ENCODE data around the gene TRPM3.

TRPM3 gene

DNA sequence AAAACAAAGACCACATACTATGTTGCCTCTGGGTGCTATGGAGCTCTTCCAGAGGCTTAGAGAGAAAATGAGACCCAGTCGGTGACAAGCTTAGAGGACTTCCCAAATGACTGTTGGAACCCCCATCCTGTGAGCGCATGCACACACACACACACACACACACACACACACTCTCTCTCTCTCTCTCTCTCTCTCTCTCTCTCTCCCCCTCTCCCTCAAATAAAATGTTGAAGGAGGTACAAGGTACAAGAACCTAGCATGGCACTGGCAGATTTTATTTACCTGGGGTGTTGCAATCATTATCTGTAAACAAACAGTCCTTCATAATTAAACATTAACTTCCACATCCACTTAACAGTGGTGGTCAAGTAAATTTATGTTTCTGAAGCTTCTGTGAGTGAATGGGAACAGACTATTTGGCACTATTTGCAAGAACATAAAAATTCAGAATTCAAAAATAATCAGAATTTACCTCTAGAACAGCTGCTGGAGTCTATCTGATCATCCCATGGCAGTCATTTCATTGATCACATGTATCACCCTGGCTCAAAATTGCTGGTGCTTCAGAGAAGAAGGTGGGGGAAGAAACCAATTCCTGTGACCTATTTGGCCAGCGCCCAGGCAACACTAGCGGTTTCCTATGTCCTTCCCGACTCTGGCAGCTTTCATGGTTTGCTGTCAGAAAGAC is 24.9 kb downstream of the TRPM3 start:
- no peak for DNase-seq

DNA sequence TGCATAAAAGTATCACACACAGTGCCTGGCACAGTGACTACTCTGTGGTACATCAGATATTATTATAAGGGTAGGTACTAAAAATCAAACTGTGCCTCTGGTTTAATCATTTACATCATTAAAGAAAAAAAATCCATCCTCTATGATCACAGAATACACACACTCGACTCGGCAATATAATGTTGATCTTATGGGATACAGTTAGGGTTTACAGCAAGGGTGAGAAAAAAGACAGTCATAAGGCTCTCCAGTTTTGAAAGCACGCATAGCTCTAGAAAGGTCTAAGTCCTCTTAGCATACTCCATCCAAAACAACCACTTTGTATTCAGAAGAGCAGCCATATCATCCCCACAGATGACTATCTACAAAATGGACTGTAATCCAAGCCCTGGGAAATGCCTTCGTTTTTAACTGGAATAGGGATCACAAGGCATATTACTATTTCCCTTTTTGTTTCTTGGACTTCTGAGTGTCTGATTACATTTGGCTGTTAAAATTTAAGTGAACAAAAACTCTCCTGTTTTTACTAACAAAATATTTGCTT is 26.6 kb downstream of the TRPM3 start:
- DNase-seq, result no peak

DNA sequence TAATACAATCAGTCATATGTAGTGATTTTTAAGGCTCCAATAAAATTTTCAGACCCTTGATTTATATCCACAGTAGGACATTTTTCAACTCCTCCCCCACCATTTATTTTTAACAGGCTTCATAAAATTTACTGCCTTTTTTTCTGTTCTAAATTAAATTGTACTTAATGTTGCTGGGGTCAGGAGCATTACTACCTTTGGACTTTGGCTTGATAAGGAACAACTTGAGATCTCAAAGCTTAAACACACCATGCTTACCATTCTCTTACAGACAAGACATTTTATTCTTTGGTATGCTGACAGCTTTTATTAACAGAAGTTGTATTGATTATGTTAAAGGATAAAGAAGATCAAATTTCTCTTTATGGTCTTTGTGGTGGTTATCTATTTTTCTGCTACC is 30.5 kb downstream of the TRPM3 start:
- no peak for DNase-seq

DNA sequence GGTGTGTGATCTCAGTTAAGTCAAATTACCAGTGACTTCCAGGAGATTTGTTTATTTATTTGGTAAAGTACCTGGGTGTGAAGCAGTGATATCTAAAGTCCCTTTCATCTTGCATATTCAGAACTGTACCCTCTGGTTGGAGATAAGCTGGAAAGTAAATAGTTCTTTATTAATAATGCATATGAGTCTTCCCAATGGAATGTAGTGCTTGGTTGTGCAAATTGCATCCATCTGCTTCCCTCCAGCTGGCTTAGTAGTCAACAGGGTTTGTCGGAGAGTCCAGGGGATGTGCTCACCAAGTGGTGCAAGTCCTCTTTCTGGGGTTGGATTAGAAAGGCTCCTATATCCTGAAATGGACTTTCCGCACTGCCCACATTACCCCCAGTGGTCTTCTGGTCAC is 42.0 kb downstream of the TRPM3 start:
- no peak for DNase-seq

GRCh38 chr9:71076096-71076495 is 45.3 kb downstream of the TRPM3 start:
- DNase-seq, result no peak

DNA sequence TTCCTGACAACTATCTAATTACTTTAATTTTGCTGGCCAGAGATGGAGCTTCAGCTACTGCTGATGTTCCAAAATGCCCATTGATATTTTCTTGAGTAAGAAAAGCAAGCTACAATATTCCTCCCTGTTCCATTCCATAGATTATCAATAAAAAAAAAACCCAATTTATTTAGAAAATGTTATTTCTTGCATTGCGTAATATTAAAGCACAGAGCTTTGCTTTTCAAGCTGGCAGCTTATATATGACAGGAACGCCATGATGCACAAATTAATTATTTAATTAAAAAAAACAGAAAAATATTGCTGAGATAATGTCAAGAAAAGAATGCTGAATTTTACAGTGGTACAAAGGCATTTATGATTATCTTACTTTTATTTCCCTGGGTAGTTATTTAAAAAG is 47.9 kb downstream of the TRPM3 start:
- no peak for DNase-seq

DNA sequence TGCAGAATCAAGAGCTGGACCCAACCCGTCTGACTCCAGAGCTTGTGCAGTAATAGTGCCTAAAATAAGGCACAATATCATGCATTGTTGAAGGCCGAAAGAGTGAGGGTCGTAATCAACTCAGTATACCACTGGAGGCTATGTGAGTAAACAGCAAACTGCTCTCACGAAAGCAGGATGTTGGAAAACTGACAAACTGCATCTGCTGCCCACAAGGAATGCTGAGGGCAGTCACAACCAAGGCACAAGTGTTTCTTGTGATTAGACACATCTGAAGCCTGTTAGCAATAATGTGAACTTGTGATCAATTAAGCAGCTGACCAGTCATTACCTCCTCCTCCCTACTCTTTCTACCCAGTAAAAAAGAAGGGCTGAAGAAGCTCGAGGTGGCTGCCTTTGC is 48.8 kb downstream of the TRPM3 start:
- DNase-seq, result no peak

DNA sequence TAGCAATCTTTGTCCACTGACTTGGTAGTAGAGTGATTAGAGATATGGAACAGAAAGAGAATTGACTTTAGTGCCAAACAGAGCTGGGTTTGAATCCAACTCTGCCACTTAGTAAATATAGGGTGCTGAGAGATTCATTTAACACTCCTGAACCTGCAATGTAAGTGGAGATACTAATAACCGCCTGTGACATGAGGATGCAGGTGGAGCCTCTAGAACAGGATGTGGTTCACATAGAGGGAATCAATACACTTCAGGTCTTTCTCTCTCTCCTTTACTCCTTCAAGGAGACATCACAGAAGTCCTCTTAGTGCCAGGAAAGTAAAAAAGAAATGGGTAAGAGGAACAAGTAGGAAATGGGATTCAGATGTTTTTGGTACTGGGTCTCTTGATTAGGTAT is 49.8 kb downstream of the TRPM3 start:
- DNase-seq, result no peak

DNA sequence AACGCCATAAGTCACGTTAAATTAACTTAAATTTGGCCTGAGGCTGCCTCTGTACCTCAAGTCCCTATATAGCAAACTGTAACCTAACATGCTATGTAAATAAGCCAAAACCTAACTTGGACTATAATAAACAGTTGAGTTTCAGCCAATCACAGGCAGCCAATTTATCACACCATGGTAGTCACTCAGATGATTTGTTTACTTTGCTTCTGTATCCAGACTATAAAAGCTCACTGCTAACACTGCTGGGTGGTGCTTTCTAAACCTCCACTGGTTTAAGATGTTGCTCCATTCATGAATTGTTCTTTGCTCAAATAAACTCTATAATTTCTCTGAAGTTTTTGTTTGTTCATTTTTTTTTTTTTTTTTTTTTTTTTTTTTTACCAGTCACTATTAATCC is 62.8 kb downstream of the TRPM3 start:
- DNase-seq, result no peak

GRCh38 chr9:71052287-71052686 is 69.1 kb downstream of the TRPM3 start:
- no peak for DNase-seq

GRCh38 chr9:71048280-71048679 is 73.1 kb downstream of the TRPM3 start:
- DNase-seq, result no peak

- DNase-seq, result no peak
Observed at GRCh38 chr9:71042448-71042990, 78.9 kb downstream of the TRPM3 start.

- no peak for DNase-seq
Observed at GRCh38 chr9:71037521-71037920, 83.9 kb downstream of the TRPM3 start.

- peak; percentile 7 for DNase-seq
Observed at GRCh38 chr9:71036501-71036900, 84.9 kb downstream of the TRPM3 start.

GRCh38 chr9:71032779-71033178 is 88.6 kb downstream of the TRPM3 start:
- no peak for DNase-seq

- no peak for DNase-seq
Observed at GRCh38 chr9:71025728-71026127, 95.7 kb downstream of the TRPM3 start.

- no peak for DNase-seq
Observed at GRCh38 chr9:71025201-71025600, 96.2 kb downstream of the TRPM3 start.

DNA sequence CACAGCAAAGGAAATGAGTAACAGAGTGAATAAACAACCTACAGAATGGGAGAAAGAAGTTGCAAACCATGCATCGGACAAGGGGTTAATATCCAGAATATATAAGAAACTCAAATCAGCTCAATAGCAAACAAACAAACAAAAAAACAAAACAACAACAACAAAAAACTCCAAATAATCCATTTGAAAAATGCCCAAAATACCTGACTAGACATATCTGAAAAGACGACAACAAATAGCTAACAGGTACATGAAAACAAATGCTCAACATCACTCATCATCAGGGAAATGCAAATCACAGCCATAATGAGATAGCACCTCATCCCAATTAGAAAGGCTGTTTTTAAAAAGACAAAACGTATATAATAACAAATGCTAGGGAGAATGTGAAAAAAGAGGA is 111.2 kb downstream of the TRPM3 start:
- no peak for DNase-seq

- no peak for DNase-seq
Observed at GRCh38 chr9:71005456-71005855, 116.0 kb downstream of the TRPM3 start.

- no peak for DNase-seq
Observed at GRCh38 chr9:71004196-71004595, 117.2 kb downstream of the TRPM3 start.

DNA sequence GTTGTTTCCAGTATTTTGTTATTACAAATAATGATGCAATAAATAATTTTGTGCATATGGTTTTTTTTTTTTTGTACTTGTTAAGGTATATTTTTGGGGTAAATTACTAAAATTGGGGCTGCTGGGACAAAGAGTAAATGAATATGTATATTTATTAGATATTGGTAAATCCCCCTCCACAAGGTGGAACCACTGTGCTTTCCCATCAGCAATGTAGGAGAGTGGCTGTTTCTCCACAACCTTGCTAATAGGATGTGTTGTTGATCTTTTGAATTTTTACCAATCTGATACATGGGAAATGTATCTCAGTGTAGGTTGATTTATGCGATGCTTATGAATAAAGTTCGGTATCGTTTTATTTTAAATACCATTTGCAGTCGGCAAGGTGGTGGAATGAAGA is 118.1 kb downstream of the TRPM3 start:
- no peak for DNase-seq

- DNase-seq, result no peak
Observed at GRCh38 chr9:71001780-71002386, 119.5 kb downstream of the TRPM3 start.

DNA sequence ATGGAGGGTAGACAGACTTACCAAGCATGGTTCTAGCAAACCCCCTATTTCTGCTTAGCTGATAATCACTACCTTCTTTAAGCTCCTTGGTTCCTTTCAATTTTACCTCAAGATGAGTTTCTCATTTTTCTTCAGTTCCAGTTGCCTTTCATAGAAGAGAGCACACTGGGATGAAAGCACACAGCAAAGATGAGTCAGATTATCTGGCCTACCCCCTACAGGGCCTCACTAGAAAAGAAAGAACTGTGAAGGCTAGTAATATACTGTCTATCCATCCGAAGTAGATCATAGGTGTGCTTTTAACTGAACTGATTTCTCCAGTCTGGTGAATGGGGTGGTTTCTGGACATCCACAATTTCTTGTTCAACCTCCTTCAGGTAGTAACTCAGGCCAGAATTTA is 122.5 kb downstream of the TRPM3 start:
- DNase-seq, result no peak

- no peak for DNase-seq
Observed at GRCh38 chr9:70995511-70995910, 125.9 kb downstream of the TRPM3 start.

DNA sequence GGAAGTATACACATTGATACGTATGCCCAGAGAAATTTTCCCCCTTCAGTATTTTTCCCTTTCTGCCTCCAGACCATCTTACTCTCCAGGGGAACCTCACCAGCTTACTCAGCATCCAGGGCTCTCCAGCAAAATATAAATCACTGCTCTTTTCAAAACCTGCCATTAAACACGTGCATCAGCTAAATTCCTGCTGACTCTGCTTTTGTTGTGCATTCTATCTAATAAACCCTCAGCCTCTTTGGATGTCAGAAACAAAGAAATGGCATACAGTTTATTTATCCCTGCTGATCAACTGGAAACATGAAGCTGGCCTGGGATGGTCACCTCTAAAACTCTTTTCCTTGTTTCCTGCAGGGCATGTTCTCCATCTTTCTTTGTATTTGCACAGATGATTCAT is 126.8 kb downstream of the TRPM3 start:
- DNase-seq, result no peak
